ENCODE measurements around the gene SNURF.
"Not testable (repeated sequence)": the region's sequence is repeated elsewhere in the genome, so short reads cannot be mapped to it uniquely, and the experiment has no call there.

SNURF gene

GRCh38 chr15:24954783-24955530 is at the start of gene SNURF, which contains the start of gene SNRPN:
Gene SNURF, plus strand, starts transcription at chr15:24954987. Its CDS starts 62 bp downstream, at chr15:24955049.
Gene SNRPN, plus strand, starts transcription at chr15:24954987. Its CDS starts 19,467 bp downstream, at chr15:24974454.
- peak; percentile 30 to 40 for DNase-seq

- no peak for DNase-seq
These were observed 38.3 kb upstream of the SNURF start for GRCh38 chr15:24916305-24917009.

GRCh38 chr15:24917431-24917830 is 37.4 kb upstream of the SNURF start:
- DNase-seq, result no peak

GRCh38 chr15:24919446-24919845 is 35.3 kb upstream of the SNURF start:
- DNase-seq, result no peak

- not testable (repeated sequence) for DNase-seq
These were observed 32.0 kb upstream of the SNURF start for GRCh38 chr15:24922781-24923180.

- no peak for DNase-seq
These were observed 30.6 kb upstream of the SNURF start for GRCh38 chr15:24924153-24924552.

- DNase-seq, result no peak
These were observed 30.2 kb upstream of the SNURF start for GRCh38 chr15:24924621-24925020.

- not testable (repeated sequence) for DNase-seq
These were observed 22.7 kb upstream of the SNURF start for GRCh38 chr15:24931874-24932732.

- no peak for DNase-seq
These were observed 21.1 kb upstream of the SNURF start for GRCh38 chr15:24933716-24934115.

GRCh38 chr15:24938224-24938623 is 16.6 kb upstream of the SNURF start:
- DNase-seq, result not testable (repeated sequence)

GRCh38 chr15:24940236-24940635 is 14.6 kb upstream of the SNURF start:
- no peak for DNase-seq

- no peak for DNase-seq
These were observed 11.4 kb upstream of the SNURF start for GRCh38 chr15:24943361-24943760.

GRCh38 chr15:24944954-24945353 is 9.8 kb upstream of the SNURF start:
- DNase-seq, result no peak

- no peak for DNase-seq
These were observed 9.1 kb upstream of the SNURF start for GRCh38 chr15:24945711-24946110.

GRCh38 chr15:24948495-24948894 is 6.3 kb upstream of the SNURF start:
- no peak for DNase-seq

GRCh38 chr15:24955531-24955921 is 739 bp downstream of the SNURF start:
- DNase-seq, result no peak

GRCh38 chr15:24956111-24956838 is 1.5 kb downstream of the SNURF start:
- DNase-seq, result peak; percentile 56 to 76

GRCh38 chr15:24957691-24958090 is 2.9 kb downstream of the SNURF start:
- no peak for DNase-seq

- DNase-seq, result no peak
These were observed 7.2 kb downstream of the SNURF start for GRCh38 chr15:24961967-24962366.

- DNase-seq, result no peak
These were observed 8.1 kb downstream of the SNURF start for GRCh38 chr15:24962880-24963279.

- DNase-seq, result no peak
These were observed 11.7 kb downstream of the SNURF start for GRCh38 chr15:24966364-24967103.

- no peak for DNase-seq
These were observed 16.3 kb downstream of the SNURF start for GRCh38 chr15:24971052-24971451.
